Common myeloid progenitor, CD34-positive (primary cell): ENCODE results near the gene HSP90AB1.
A peak's percentile ranks its signal among the peaks of the same experiment; 100 is the strongest.

Experiments
- CTCF ChIA-PET: fragments of 350-600 bp; sonication (Branson Sonifier 250); formaldehyde crosslinking; loops from one replicate; lab custom pipeline; 2021; ENCODE audit warnings: antibody characterized with exemption; lab: Charles Lee
- POLR2A ChIA-PET: fragments of 350-600 bp; sonication (Branson Sonifier 250); formaldehyde crosslinking; loops from one replicate; lab custom pipeline; 2021; ENCODE audit warnings: antibody characterized with exemption; lab: Charles Lee
- DNase-seq, 3 donors: peaks; one replicate each; pipeline versions ENCODE4 v3.0.0 to v3.0.0-alpha.2; 2013
- H3K27ac ChIP-seq, 2 experiments: 1 replicate in 1 of 2; 2 replicates in 1 of 2; pipeline ENCODE4 v1.7.0; 2013; ENCODE audit warnings: inconsistent platforms in 2 of 2, low read length in 2 of 2, mild to moderate bottlenecking in 2 of 2, low read depth in 1 of 2, moderate library complexity in 1 of 2; ENCODE audit not compliant: severe bottlenecking in 2 of 2, insufficient read depth in 1 of 2, poor library complexity in 1 of 2
- H3K27me3 ChIP-seq, 5 experiments: replicated peaks in 2 of 5; 1 replicate in 3 of 5; 2 replicates in 2 of 5; pipeline versions ENCODE4 v1.6.1 to v1.7.0; 2013; ENCODE audit warnings: low read length in 4 of 5, mild to moderate bottlenecking in 2 of 5, moderate library complexity in 2 of 5, inconsistent platforms in 1 of 5; ENCODE audit not compliant: insufficient read depth in 5 of 5, control insufficient read depth in 4 of 5
- H3K36me3 ChIP-seq, 4 experiments: 1 replicate in 2 of 4; 2 replicates in 2 of 4; pipeline versions ENCODE4 v1.6.1 to v1.7.0; 2013; ENCODE audit warnings: low read length in 3 of 4, control low read depth in 1 of 4, mild to moderate bottlenecking in 1 of 4; ENCODE audit not compliant: control insufficient read depth in 4 of 4, insufficient read depth in 4 of 4
- H3K4me1 ChIP-seq, 4 experiments: 1 replicate in 3 of 4; 2 replicates in 1 of 4; pipeline versions ENCODE4 v1.6.1 to v1.7.1; 2013; ENCODE audit warnings: low read length in 3 of 4, mild to moderate bottlenecking in 3 of 4, control low read depth in 1 of 4, inconsistent platforms in 1 of 4, moderate library complexity in 1 of 4; ENCODE audit not compliant: control insufficient read depth in 4 of 4, insufficient read depth in 4 of 4; ENCODE audit errors: control extremely low read depth in 1 of 4
- H3K4me3 ChIP-seq, 7 experiments: 1 replicate in 4 of 7; 2 replicates in 3 of 7; pipeline versions ENCODE4 v1.5.1 to v1.7.0; 2013; ENCODE audit warnings: mild to moderate bottlenecking in 7 of 7, low read length in 6 of 7, moderate library complexity in 6 of 7, inconsistent platforms in 2 of 7, low read depth in 2 of 7, control low read depth in 1 of 7; ENCODE audit not compliant: insufficient read depth in 4 of 7, control insufficient read depth in 1 of 7; ENCODE audit errors: extremely low read depth in 1 of 7
- H3K9me3 ChIP-seq, 5 experiments: 1 replicate in 4 of 5; 2 replicates in 1 of 5; pipeline versions ENCODE4 v1.6.1 to v1.7.1; 2013; ENCODE audit warnings: low read length in 4 of 5, mild to moderate bottlenecking in 2 of 5, inconsistent platforms in 1 of 5, low read depth in 1 of 5, moderate library complexity in 1 of 5; ENCODE audit not compliant: control insufficient read depth in 4 of 5, insufficient read depth in 2 of 5; ENCODE audit errors: control extremely low read depth in 1 of 5
- WGBS: methylation state at CpG from one replicate; pipeline ENCODE4 v1.1.5; 2013; ENCODE audit not compliant: insufficient coverage; 5-methylcytosine and 5-hydroxymethylcytosine counted together

The HSP90AB1 gene

DNA sequence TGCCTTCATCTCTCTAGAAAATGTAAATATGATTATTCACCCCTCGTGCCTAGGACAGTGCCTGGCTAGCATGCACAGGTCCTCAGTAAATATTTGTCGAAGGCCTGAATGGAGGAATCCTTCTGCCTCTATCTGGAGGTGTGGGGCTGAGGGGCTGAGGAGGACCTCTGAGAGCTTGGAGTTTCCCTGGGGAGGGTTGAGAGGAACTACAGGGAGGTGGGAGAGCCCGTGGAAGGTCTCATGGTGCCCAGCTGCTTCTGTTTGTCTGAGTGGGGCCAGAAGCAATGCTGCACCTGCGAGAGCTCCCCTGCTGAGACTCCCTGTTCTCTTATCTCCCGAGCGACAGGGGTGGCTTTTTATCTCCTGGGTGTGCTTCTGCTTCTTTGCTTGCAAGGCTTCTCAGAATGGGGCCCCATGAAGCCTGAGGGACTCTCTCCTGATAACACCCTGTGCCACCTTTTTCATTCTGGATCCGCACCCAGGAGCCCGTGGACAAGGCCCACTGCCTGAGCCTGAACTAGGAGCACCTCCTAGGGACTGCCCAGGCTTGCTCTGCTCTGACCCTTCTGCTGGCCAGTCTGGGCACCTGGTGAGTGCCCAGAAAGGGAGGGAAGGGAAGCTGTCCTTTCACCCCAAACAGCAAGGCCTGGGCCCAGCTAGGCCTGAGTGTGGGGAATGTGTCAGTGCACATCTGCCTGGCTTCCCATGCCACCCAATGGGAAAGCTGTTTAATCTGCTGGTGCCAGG lies 21.1 kb upstream of the HSP90AB1 start:
- Histone ChIP-seq H3K9me3 (no peaks in the 10 kb centered on the region), H3K4me3 (peak overlapping the region in 1 of 7 experiments; percentile 5), H3K36me3 (peaks cover 0 to 38% (median 16%) of the 10 kb centered on the region in 4 experiments), H3K27ac (peak overlapping the region in 1 of 2 experiments; percentile 55), H3K4me1 (peaks cover 0 to 64% (median 50%) of the 10 kb centered on the region in 4 experiments), H3K27me3 (no peaks in the 10 kb centered on the region)
- 86% methylated on average over 5 of the region's 8 CpGs for WGBS
- POLR2A ChIA-PET, result interaction anchor here (3.0 kb wide), 1 partner anchor 22 kb away, joined by 11 read pairs; the partner anchor contains the start of gene HSP90AB1
- peak in 1 of 3 donors; percentile 49 for DNase-seq
- CTCF ChIA-PET, result interaction anchor here (0.6 to 5.8 kb wide), 7 partner anchors 10 to 128 kb away, joined by 3 to 96 read pairs (median 4); partner anchors contain the start of gene HSP90AB1

DNA sequence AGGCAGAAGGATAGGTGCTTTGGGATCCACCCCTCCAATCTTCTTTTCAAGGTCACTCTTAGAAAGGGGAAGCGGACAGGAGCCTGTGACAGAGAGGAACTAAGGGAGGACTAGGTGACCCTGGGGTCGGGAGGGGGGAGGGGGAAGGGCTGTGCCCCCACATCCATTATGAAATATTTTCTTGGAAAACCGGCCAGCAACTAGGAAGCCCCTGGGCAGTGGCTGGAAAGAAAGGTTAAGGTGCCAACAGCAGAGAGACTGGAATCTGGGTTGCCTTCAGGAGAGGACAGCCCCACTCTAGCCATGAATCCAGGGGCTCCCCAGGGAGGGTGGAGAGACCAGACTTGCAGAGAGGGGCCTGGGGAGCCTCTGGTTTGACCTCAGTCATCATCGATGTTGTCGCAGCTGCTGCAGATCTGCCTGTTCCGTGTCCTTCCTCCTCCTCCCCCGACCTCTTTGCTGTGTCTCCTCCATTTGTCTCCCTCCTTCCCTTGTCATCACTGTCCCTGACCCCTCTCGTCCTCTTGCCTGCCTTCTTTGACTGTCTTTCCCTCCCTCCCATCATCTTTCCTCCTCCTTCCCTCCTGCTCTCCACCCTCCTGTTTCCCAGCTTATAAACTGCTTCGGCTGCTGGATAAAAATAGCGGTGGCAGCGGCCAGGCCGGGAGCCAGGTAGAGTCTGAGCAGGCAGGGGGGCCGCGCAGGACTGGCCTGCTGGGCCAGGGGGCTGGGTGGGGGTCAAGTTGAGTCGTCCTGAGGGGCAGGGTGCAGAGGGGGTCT lies 20.3 kb upstream of the HSP90AB1 start:
- ChIA-PET CTCF (interaction anchor here (1.0 to 5.8 kb wide), 6 partner anchors 9 to 128 kb away, joined by 3 to 96 read pairs (median 4); no protein-coding TSS in a partner anchor), POLR2A (no interaction called here)
- no peak for DNase-seq
- H3K4me3 ChIP-seq, result peak overlapping the region in 1 of 7 experiments; percentile 5
- H3K9me3 ChIP-seq, result no peaks in the 10 kb centered on the region
- peaks cover 0 to 56% (median 41%) of the 10 kb centered on the region in 4 experiments for H3K4me1 ChIP-seq
- no peaks in the 10 kb centered on the region for H3K27me3 ChIP-seq
- peak overlapping the region in 1 of 2 experiments; percentile 55 for H3K27ac ChIP-seq
- peaks cover 2 to 46% (median 22%) of the 10 kb centered on the region in 4 experiments for H3K36me3 ChIP-seq
- 85% methylated on average over 11 of the region's 15 CpGs for WGBS

DNA sequence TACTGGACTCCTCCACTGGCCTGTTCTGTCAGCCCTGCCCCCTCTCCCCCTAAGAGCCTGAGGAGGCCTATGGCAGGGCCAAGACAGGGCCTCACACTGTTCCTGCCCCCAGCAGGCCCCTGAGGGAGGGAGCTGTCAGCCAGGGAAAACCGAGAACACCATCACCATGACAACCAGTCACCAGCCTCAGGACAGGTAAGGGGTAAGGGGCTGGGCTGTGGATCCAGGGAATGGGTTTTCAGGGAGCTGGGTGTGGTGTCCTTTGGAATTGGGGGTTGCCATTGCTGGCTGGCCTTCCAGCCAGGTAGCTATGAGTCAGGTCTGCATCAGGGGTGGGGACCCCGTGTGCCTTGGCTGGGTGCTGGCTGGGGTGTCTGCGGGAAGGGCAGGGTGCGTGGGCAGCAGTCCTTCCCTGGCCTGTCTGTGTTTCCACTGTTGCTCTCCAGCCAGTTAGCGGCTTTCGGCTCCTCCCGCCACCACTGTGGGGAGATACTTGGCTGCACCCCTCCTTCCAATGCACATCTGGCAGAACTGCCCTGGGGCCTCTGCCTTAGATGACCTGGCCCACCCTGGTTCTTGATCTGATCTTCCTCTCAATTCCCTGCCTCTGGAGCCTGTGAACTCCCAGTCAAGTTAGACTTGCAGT lies 19.6 kb upstream of the HSP90AB1 start:
- Histone ChIP-seq H3K4me1 (peaks cover 0 to 55% (median 35%) of the 10 kb centered on the region in 4 experiments), H3K27ac (peak overlapping the region in 1 of 2 experiments; percentile 55), H3K27me3 (no peaks in the 10 kb centered on the region), H3K36me3 (peaks cover 2 to 52% (median 25%) of the 10 kb centered on the region in 4 experiments), H3K4me3 (no peak overlapping the region), H3K9me3 (no peaks in the 10 kb centered on the region)
- WGBS, result 98% methylated on average over 6 of the region's 7 CpGs
- ChIA-PET POLR2A (no interaction called here), CTCF (interaction anchor here (0.9 to 2.2 kb wide), 12 partner anchors 10 to 129 kb away, joined by 3 to 11 read pairs (median 4); no protein-coding TSS in a partner anchor)
- DNase-seq, result no peak

DNA sequence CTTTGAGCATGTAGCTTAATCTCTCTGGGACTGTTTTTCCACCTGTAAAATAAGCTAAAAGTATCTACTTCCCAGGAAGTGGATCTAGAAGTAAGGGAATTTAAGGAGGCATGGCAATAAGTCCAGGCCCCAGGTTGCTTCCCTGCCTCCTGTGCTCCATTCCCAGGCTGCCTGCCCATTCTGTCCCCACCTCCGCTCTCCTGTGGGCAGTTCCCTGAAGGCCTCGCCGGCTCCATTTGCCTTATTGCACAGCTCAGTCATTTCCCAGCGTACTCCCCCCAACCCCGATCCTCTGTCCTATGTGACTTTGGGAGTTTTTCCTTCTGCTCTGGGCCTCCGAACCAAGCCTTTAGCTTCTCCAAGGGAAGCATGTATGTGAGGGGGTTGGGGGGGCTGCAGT lies 18.9 kb upstream of the HSP90AB1 start:
- POLR2A ChIA-PET, result no interaction called here
- Histone ChIP-seq H3K4me3 (no peak overlapping the region), H3K9me3 (no peaks in the 10 kb centered on the region), H3K4me1 (peaks cover 0 to 55% (median 33%) of the 10 kb centered on the region in 4 experiments), H3K27me3 (no peaks in the 10 kb centered on the region), H3K27ac (no peak overlapping the region), H3K36me3 (peaks cover 2 to 60% (median 25%) of the 10 kb centered on the region in 4 experiments)
- CTCF ChIA-PET, result interaction anchor here (0.5 to 2.2 kb wide), 12 partner anchors 9 to 130 kb away, joined by 3 to 11 read pairs (median 4); no protein-coding TSS in a partner anchor
- DNase-seq, result no peak
- 100% methylated on average over 5 of the region's 6 CpGs for WGBS

DNA sequence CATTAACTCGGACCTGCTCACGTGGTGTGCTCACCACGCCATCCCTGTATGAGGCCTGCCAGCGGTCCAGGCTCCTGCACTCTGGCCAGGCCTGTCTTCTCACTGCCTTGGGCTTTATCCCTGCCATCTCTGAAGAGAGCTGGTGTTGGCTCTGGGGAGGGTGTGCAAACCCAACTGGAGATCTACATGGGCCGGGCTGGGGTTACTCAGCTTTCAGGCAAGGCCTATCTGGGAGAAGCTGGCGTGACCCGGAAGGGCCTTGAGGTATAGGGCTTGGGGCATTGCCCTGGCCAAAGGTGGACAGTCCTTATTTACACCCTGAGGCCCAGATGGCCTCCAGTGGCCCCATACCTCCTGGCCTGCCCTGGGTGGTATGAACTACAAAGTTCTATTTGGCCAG lies 18.5 kb upstream of the HSP90AB1 start:
- ChIA-PET CTCF (interaction anchor here (0.5 to 2.2 kb wide), 11 partner anchors 9 to 70 kb away, joined by 3 to 11 read pairs (median 4); no protein-coding TSS in a partner anchor), POLR2A (no interaction called here)
- Histone ChIP-seq H3K4me3 (no peak overlapping the region), H3K27ac (no peak overlapping the region), H3K4me1 (peaks cover 0 to 57% (median 35%) of the 10 kb centered on the region in 4 experiments), H3K36me3 (peaks cover 2 to 64% (median 25%) of the 10 kb centered on the region in 4 experiments), H3K9me3 (no peaks in the 10 kb centered on the region), H3K27me3 (no peaks in the 10 kb centered on the region)
- no peak for DNase-seq
- 100% methylated on average over 5 of the region's 7 CpGs for WGBS

DNA sequence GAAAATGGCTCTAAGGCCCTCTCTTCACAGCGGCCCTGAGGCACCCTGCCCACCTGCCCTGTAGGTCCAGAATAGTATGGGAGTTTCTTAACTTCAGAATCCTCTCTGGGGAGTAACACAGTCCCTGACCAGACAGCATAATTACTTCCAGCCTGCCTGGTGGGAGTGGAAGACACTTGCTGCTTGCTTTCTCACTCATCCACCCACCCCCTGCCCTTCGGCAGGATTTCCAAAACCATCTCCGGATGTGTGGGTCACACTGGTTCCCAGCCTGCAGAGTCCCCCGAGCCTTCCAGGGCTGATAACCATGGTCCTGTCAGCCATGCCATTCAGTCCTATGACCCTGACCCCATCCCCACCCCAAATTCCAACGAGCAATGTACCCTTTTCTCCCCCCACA lies 18.1 kb upstream of the HSP90AB1 start:
- Histone ChIP-seq H3K27me3 (no peaks in the 10 kb centered on the region), H3K36me3 (peaks cover 2 to 64% (median 25%) of the 10 kb centered on the region in 4 experiments), H3K9me3 (no peaks in the 10 kb centered on the region), H3K27ac (no peak overlapping the region), H3K4me3 (no peak overlapping the region), H3K4me1 (peaks cover 0 to 61% (median 35%) of the 10 kb centered on the region in 4 experiments)
- CTCF ChIA-PET, result interaction anchor here (1.9 to 2.2 kb wide), 2 partner anchors 52 to 56 kb away, joined by 6 to 11 read pairs; no protein-coding TSS in a partner anchor
- no peak for DNase-seq
- WGBS, result 97% methylated on average over 4 of the region's 5 CpGs
- POLR2A ChIA-PET, result no interaction called here
